Epithelial cell of esophagus (primary cell): ENCODE data around the gene PRMT9.

Source experiments
- DNase-seq: peaks from one replicate; pipeline ENCODE4 v3.0.0; 2010; ENCODE audit warnings: low read depth
- H3K4me3 ChIP-seq: 2 replicates; pipeline ENCODE4 v1.5.1; 2011; ENCODE audit warnings: mild to moderate bottlenecking, low read length, control low read depth
- CTCF ChIP-seq: IDR thresholded peaks from 2 replicates; pipeline ENCODE4 v1.5.1; 2011; ENCODE audit warnings: low read depth, mild to moderate bottlenecking, low read length, control low read depth, inconsistent platforms; ENCODE audit not compliant: insufficient read depth; ENCODE audit errors: missing control alignments

PRMT9 gene

GRCh38 chr4:147607471-147607870, 76.5 kb downstream of the PRMT9 start:
- TF ChIP-seq CTCF: no peak
- DNase-seq: no peak
- H3K4me3 ChIP-seq: no peak overlapping the region

- no peak for DNase-seq
- TF ChIP-seq CTCF: no peak
- no peak overlapping the region for H3K4me3 ChIP-seq
These were observed 78.5 kb downstream of the PRMT9 start for GRCh38 chr4:147605499-147605898.

DNA sequence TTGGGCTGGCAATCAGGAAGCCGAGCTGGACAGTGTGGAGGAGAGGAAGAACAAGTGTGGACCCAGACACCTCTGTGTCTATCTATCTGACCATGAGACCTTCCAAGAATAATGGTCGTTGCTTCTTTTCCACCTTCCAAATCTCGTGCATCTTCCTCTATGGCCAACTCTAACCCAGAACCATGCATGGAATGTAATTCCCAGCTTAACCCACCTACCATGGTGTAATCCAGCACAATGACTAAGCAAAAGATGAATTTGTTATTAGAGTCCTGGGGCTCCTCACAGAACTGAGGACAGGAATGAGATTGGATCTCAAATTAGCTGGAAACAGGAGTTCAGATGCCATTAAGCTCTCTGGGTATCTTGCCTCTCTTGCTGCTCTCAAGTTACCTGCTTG, 84.2 kb downstream of the PRMT9 start:
- DNase-seq: no peak
- TF ChIP-seq CTCF: no peak
- no peak overlapping the region for H3K4me3 ChIP-seq

DNA sequence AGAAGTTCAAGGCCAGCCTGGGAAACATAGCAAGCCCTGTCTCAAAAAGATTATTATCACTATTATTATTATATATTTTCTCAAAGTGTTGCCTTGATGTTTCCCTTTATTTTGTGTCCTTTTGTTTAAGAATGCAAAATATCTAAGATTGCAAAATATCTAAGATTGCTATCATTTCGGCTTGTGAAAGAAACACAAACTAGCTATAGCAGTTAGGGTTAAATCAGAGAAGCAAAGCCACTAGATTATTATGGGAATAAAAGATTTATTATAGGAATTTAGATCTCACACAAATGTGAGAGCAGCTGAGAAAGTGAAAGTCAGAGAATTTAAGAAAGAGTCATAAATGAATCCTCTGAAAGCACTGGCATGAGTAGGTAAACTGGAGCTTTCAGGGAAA, 84.8 kb downstream of the PRMT9 start:
- H3K4me3 ChIP-seq: no peak overlapping the region
- no peak for DNase-seq
- TF ChIP-seq CTCF: no peak

- TF ChIP-seq CTCF: no peak
- no peak overlapping the region for H3K4me3 ChIP-seq
- DNase-seq: no peak
These were observed 86.4 kb downstream of the PRMT9 start for GRCh38 chr4:147597561-147597960.

DNA sequence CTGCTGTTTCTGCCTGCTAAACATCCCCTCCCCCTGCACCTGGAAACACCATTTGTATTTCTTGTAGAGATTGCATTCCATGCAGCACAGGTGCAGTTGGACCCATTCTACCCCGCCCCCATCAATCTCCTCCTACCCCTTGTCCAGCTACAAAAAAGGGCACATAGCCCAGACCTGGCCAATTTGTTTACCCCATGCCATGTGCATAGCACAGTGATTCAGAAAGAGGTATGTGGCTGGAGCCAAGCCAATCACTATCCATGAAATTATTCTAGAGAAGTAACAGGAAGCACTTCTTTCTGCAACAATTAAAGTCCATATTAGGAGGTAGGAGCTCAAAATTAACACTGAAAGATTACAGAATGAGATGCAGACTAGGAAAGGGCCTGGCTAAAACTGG, 87.0 kb downstream of the PRMT9 start:
- no peak overlapping the region for H3K4me3 ChIP-seq
- peak; percentile 83 for DNase-seq
- TF ChIP-seq CTCF: no peak

DNA sequence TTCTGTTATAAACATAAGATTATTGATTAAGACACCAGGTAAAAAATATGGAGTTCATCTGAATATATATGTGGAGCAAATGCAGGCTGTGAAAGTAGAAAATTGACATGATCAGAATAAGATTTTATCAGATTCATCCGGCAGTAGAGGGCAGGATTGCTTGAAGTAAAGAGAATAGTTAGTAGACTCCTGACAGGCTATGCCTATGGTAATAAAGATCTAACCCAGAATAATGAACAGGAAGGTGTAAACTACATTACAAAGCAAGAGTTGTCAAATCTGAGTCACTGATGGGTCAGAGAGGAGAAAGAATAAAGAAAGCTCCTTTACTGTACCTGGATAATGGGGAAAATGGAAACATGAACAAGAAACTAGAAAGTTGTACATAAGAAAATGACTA, 87.6 kb downstream of the PRMT9 start:
- peak; percentile 57 for DNase-seq
- TF ChIP-seq CTCF: no peak

More for the DNA sequence above, 87.6 kb downstream of the PRMT9 start:
- no peak overlapping the region for H3K4me3 ChIP-seq
